ENCODE results near the gene EMILIN3.

EMILIN3 gene

GRCh38 chr20:41349266-41349665 is 17.4 kb downstream of the EMILIN3 start:
- no peak for TF ChIP-seq CTCF (IDR thresholded peaks at IDR 0.05; ENCODE audit: low read depth, low read length, missing control alignments)
- no peak for DNase-seq (ENCODE audit: extremely low read depth, low read depth)

GRCh38 chr20:41348430-41349172 is 18.0 kb downstream of the EMILIN3 start:
- no peak for TF ChIP-seq CTCF (IDR thresholded peaks at IDR 0.05; ENCODE audit: low read depth, low read length, missing control alignments)
- H3K4me3 ChIP-seq (replicated peaks; ENCODE audit: low read depth, low read length), result no peak overlapping the region
- DNase-seq (ENCODE audit: extremely low read depth, low read depth), result no peak

More at GRCh38 chr20:41349266-41349665, 17.4 kb downstream of the EMILIN3 start:
- H3K4me3 ChIP-seq (replicated peaks; ENCODE audit: low read depth, low read length), result no peak overlapping the region

GRCh38 chr20:41347523-41348429 is 18.8 kb downstream of the EMILIN3 start:
- DNase-seq (ENCODE audit: extremely low read depth, low read depth), result no peak
- no peak for TF ChIP-seq CTCF (IDR thresholded peaks at IDR 0.05; ENCODE audit: low read depth, low read length, missing control alignments)
- no peak overlapping the region for H3K4me3 ChIP-seq (replicated peaks; ENCODE audit: low read depth, low read length)

- no peak for TF ChIP-seq CTCF (IDR thresholded peaks at IDR 0.05; ENCODE audit: low read depth, low read length, missing control alignments)
- no peak for DNase-seq (ENCODE audit: extremely low read depth, low read depth)
- H3K4me3 ChIP-seq (replicated peaks; ENCODE audit: low read depth, low read length), result no peak overlapping the region
These were observed 20.9 kb downstream of the EMILIN3 start for GRCh38 chr20:41345729-41346067.

GRCh38 chr20:41344938-41345728 is 21.5 kb downstream of the EMILIN3 start:
- no peak overlapping the region for H3K4me3 ChIP-seq (replicated peaks; ENCODE audit: low read depth, low read length)
- no peak for TF ChIP-seq CTCF (IDR thresholded peaks at IDR 0.05; ENCODE audit: low read depth, low read length, missing control alignments)
- no peak for DNase-seq (ENCODE audit: extremely low read depth, low read depth)

- H3K4me3 ChIP-seq (replicated peaks; ENCODE audit: low read depth, low read length), result no peak overlapping the region
- no peak for DNase-seq (ENCODE audit: extremely low read depth, low read depth)
- TF ChIP-seq CTCF (IDR thresholded peaks at IDR 0.05; ENCODE audit: low read depth, low read length, missing control alignments), result no peak
These were observed 22.1 kb downstream of the EMILIN3 start for GRCh38 chr20:41344477-41344876.

All from HFF-Myc (cell line).